ENCODE data around the gene LIN52.
A peak's percentile ranks its signal among the peaks of the same experiment; 100 is the strongest.

LIN52 gene

DNA sequence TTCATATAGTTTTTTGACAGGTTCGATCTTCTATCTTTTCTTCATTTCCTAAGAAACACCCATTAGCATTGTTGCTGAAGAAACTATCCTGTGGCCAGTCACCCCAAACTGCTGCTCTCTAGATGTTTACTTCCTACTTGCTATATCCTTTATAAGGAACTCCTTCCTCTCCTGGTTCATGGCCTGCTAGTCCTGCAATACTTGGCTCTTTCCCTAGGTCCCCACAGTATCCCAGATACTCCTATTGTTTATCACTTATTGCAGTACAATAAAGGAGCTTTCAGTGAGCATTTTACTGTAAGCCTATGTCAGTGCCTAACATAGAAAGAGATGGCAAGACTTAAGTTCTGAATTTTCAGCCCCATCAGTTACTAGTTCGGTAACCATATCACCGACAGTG is 3.3 kb upstream of the LIN52 start:
- TF ChIP-seq EZH2 (IDR thresholded peaks at IDR 0.05; ENCODE audit: borderline replicate concordance, low read depth, low read length, severe bottlenecking): no peak
- TF ChIP-seq, protein P1, sequence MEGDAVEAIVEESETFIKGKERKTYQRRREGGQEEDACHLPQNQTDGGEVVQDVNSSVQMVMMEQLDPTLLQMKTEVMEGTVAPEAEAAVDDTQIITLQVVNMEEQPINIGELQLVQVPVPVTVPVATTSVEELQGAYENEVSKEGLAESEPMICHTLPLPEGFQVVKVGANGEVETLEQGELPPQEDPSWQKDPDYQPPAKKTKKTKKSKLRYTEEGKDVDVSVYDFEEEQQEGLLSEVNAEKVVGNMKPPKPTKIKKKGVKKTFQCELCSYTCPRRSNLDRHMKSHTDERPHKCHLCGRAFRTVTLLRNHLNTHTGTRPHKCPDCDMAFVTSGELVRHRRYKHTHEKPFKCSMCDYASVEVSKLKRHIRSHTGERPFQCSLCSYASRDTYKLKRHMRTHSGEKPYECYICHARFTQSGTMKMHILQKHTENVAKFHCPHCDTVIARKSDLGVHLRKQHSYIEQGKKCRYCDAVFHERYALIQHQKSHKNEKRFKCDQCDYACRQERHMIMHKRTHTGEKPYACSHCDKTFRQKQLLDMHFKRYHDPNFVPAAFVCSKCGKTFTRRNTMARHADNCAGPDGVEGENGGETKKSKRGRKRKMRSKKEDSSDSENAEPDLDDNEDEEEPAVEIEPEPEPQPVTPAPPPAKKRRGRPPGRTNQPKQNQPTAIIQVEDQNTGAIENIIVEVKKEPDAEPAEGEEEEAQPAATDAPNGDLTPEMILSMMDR (IDR thresholded peaks at IDR 0.05; ENCODE audit: borderline replicate concordance, extremely low read depth, low read length, poor library complexity, severe bottlenecking): no peak
- no peak overlapping the region for H3K4me2 ChIP-seq (ENCODE audit: insufficient read depth, low read length)
- H3K4me1 ChIP-seq (ENCODE audit: insufficient read depth, low read length): peaks cover 27% of the 10 kb centered on the region
- DNase-seq: no peak
- H4K20me1 ChIP-seq (ENCODE audit: insufficient read depth, low read length): no peaks in the 10 kb centered on the region
- no peak for ATAC-seq (ENCODE audit: insufficient read depth, low read depth)
- H3K27ac ChIP-seq (ENCODE audit: low read length): no peak overlapping the region
- no peak overlapping the region for H3K9ac ChIP-seq (ENCODE audit: low read depth, low read length)
- H3K9me3 ChIP-seq (ENCODE audit: insufficient read depth, low read length, severe bottlenecking): no peaks in the 10 kb centered on the region
- peaks cover 29% of the 10 kb centered on the region for H3K79me2 ChIP-seq (ENCODE audit: insufficient read depth, low read length)
- no peak overlapping the region for H3K4me3 ChIP-seq (ENCODE audit: low read depth in 1 of 2, low read length in 2 of 2)
- H3K36me3 ChIP-seq (ENCODE audit: insufficient read depth, low read length): no peaks in the 10 kb centered on the region; the same call in 1 of the 2 replicates
- H2AFZ ChIP-seq (ENCODE audit: low read depth, low read length): no peak overlapping the region
- H3K27me3 ChIP-seq (ENCODE audit: insufficient read depth, low read length, poor library complexity): no peaks in the 10 kb centered on the region

DNA sequence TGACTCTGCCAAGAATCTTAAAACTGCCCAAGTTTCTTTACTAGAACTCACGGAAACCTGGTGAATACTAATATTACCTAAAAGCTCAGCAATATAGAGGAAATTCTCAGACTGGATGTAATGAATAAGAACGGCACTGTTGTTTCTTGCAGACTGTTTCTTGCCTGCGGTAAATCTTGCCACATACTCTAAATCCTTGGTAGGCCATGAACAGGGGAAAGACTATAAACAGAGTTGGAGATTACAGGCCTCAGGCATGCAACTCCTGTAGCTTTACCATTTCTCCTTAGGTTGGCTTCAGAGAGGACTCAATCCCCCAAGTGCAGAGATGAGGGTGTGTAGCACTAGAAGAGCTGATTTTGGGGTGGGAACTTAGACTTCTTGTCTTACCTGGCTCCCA is 1.6 kb upstream of the LIN52 start:
- peak overlapping the region; percentile 77; the same call in 1 of the 2 replicates for H3K27ac ChIP-seq (ENCODE audit: low read length)
- H3K27me3 ChIP-seq (ENCODE audit: insufficient read depth, low read length, poor library complexity): no peaks in the 10 kb centered on the region
- no peaks in the 10 kb centered on the region for H4K20me1 ChIP-seq (ENCODE audit: insufficient read depth, low read length)
- no peak for ATAC-seq (ENCODE audit: insufficient read depth, low read depth)
- no peaks in the 10 kb centered on the region for H3K9me3 ChIP-seq (ENCODE audit: insufficient read depth, low read length, severe bottlenecking)
- peaks cover 42% of the 10 kb centered on the region for H3K79me2 ChIP-seq (ENCODE audit: insufficient read depth, low read length)
- H3K4me3 ChIP-seq (ENCODE audit: low read depth in 1 of 2, low read length in 2 of 2): peak overlapping the region; percentile 88 to 98
- peaks cover 29% of the 10 kb centered on the region for H3K4me1 ChIP-seq (ENCODE audit: insufficient read depth, low read length)
- H3K36me3 ChIP-seq (ENCODE audit: insufficient read depth, low read length): no peaks in the 10 kb centered on the region; the same call in 1 of the 2 replicates
- DNase-seq: no peak
- peak overlapping the region; percentile 80 for H3K9ac ChIP-seq (ENCODE audit: low read depth, low read length)
- peak overlapping the region; percentile 100 for H3K4me2 ChIP-seq (ENCODE audit: insufficient read depth, low read length)
- H2AFZ ChIP-seq (ENCODE audit: low read depth, low read length): peak overlapping the region; percentile 96
- TF ChIP-seq EZH2 (IDR thresholded peaks at IDR 0.05; ENCODE audit: borderline replicate concordance, low read depth, low read length, severe bottlenecking): no peak
- TF ChIP-seq, protein P1 (IDR thresholded peaks at IDR 0.05; ENCODE audit: borderline replicate concordance, extremely low read depth, low read length, poor library complexity, severe bottlenecking): no peak

DNA sequence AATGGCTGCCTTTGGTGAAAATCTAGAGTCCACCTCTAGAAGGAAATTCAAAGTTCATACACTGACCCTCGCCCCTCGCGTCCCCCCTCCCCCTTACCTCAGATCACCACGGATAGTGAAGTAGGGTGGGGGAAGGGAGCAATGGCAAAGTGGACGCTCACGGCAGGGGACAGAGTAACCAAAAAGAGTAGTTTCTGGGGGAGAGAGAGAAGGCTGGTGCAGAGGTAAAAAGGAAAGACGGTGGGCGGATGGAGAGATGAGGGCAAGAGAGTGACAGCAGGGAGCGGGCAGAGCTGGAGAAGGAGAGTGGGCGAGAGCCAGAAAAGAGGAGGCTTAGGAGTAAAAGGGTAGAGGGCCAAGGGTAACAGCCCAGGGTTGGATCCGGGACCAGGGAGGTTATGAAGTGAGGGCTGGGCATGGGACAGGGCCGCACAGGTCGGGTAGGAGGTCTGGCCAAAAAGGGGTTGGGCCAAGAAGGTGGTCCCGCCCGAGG is 926 bp upstream of the LIN52 start:
- Histone ChIP-seq H3K27ac (ENCODE audit: low read length) (peak overlapping the region; percentile 77), H3K4me1 (ENCODE audit: insufficient read depth, low read length) (peaks cover 29% of the 10 kb centered on the region), H3K36me3 (ENCODE audit: insufficient read depth, low read length) (no peaks in the 10 kb centered on the region; the same call in 1 of the 2 replicates), H2AFZ (ENCODE audit: low read depth, low read length) (peak overlapping the region; percentile 96), H4K20me1 (ENCODE audit: insufficient read depth, low read length) (no peaks in the 10 kb centered on the region; the same call in 1 of the 2 replicates), H3K79me2 (ENCODE audit: insufficient read depth, low read length) (peaks cover 48% of the 10 kb centered on the region), H3K9ac (ENCODE audit: low read depth, low read length) (peak overlapping the region; percentile 80), H3K4me2 (ENCODE audit: insufficient read depth, low read length) (peak overlapping the region; percentile 100), H3K4me3 (ENCODE audit: low read depth in 1 of 2, low read length in 2 of 2) (peak overlapping the region; percentile 88 to 98), H3K27me3 (ENCODE audit: insufficient read depth, low read length, poor library complexity) (no peaks in the 10 kb centered on the region), H3K9me3 (ENCODE audit: insufficient read depth, low read length, severe bottlenecking) (no peaks in the 10 kb centered on the region)
- DNase-seq (no peak), ATAC-seq (ENCODE audit: insufficient read depth, low read depth) (no peak)
- no peak for TF ChIP-seq EZH2 (IDR thresholded peaks at IDR 0.05; ENCODE audit: borderline replicate concordance, low read depth, low read length, severe bottlenecking)
- TF ChIP-seq, protein P1 (IDR thresholded peaks at IDR 0.05; ENCODE audit: borderline replicate concordance, extremely low read depth, low read length, poor library complexity, severe bottlenecking): no peak

Measured in DND-41 (cell line).